ENCODE measurements around the gene BCAT1.
A peak's percentile ranks its signal among the peaks of the same experiment; 100 is the strongest.
"Not testable (repeated sequence)": the region's sequence is repeated elsewhere in the genome, so short reads cannot be mapped to it uniquely, and the experiment has no call there.

Gene BCAT1

DNA sequence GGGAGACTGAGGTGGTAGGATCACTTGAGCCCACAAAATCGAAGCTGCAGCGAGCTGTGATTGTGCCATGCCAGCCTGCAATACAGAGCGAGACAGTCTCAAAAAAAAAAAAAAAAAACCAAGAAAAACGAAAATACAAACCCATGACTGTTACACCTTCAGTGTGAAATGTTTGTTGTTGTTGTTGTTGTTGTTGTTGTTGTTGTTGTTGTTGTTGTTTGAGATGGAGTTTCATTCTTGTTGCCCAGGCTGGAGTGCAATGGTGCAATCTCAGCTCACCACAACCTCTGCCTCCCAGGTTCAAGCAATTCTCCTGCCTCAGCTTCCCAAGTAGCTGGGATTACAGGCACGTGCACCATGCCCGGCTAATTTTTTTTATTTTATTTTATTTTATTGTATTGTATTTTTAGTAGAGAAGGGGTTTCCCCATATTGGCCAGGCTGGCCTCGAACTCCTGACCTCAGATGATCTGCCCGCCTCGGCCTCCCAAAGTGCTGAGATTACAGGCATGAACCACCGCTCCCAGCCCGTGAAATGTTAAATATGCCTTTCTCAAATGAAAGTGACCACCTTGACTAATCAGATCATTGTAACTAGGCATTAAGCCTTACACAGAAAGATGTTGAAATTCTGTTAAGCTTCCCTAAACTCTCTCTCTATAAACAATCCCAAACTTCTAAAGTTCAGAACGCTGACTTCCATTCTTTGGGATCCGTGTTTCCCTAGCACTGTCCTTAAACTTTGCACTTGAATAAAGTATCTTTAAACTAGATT is 20.2 kb downstream of the BCAT1 start:
- not testable (repeated sequence) for DNase-seq (ENCODE audit: low read depth in 2 of 2)

DNA sequence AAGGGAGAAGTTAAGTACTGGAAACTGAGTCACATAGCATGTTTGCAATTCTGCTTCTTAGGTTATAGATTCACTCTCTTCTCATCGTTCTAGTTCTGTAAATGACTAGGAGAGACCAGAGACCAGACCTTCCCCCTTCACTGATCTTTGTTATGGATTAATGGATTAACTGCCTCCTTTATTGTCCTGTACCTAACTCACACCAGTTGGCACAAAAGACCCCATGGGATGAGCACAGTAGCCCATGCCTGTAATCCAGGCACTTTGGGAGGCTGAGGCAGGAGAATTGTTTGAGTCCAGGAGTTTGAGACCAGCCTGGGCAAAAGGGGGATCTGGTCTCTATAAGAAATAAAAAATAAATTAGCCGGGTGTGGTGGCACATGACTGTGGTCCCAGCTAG is 20.8 kb downstream of the BCAT1 start:
- DNase-seq (ENCODE audit: low read depth in 2 of 2): no peak

DNA sequence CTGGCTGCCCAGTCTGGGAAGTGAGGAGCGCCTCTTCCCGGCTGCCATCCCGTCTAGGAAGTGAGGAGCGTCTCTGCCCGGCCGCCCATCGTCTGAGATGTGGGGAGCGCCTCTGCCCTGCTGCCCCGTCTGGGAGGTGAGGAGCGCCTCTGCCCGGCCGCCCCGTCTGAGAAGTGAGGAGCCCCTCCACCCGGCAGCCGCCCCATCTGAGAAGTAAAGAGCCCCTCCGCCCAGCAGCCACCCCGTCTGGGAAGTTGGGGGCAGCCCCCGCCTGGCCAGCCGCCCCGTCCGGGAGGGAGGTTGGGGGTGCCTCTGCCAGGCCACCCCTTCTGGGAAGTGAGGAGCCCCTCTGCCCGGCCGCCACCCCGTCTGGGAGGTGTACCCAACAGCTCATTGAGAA is 22.8 kb downstream of the BCAT1 start:
- DNase-seq (ENCODE audit: low read depth in 2 of 2): not testable (repeated sequence)

DNA sequence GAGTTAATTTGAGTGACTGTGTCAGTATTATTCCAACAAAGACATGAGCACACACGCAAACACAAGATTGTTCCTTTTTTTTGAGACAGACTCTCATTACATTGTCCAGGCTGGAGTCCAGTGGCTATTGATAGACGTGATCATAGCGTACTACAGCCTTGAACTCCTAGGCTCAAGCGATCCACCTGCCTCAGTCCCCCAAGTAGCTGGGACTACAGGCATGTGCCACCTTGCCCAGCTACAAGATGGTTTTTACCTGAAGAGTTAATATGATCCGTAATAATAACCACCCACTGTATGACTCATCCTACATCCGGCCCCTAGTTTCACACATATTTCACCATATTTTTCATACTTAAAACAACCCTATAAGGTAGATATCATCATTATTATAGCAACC is 26.8 kb downstream of the BCAT1 start:
- no peak for DNase-seq (ENCODE audit: low read depth in 2 of 2)

DNA sequence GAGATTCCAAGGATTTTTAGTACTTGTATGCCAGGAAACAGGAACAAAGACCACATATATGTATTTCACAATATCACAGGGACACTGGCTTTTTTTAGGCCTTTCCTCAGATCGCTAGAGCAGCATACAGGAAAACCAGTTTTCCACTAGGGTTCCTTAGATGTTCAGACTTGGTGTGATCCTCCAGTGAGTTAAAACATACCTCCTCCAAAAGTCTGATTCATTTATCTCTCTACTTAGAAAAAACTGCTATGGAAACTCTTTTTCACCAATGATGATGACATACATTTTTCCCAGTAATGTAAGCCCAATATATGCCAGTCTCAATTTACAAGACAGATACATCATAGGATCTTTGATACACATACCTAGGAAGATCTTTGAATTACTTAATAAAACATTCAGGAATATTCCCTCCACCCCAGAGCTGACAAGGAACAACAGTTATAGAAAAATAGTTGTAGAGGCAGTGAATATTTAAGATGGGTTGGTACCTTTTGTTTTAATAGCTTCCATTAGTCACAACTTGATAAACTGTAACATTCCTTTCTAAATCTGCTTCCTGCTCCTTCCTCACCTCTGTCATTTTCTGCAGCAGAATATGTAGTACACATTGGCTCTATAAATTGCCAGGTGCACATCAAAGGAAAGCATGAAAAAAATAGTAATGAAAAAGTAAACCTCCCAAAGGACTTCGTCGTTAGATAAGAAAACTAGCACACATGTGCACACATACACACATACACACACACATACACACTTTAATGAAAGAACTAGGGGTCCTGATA is 27.5 kb downstream of the BCAT1 start:
- no peak for DNase-seq (ENCODE audit: low read depth in 2 of 2)

DNA sequence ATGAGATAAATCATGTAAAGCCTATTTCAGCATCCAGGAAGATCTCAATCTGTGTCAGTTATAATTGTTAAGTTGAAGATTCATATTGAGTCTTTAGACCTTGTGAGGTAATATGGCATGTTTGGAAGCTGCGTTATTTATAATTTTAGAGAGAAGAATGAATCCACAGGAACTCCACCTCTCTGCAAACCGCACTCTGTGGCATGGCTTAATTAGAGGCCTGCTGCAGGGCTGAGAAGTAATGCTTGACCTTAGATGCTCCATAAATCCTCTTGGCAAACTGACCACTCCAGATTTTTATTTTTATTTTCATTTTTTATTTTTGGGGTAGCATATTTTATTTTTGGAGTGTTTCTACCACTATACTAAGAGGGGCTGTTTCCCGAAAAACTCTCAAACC is 28.8 kb downstream of the BCAT1 start:
- DNase-seq (ENCODE audit: low read depth in 2 of 2): no peak

DNA sequence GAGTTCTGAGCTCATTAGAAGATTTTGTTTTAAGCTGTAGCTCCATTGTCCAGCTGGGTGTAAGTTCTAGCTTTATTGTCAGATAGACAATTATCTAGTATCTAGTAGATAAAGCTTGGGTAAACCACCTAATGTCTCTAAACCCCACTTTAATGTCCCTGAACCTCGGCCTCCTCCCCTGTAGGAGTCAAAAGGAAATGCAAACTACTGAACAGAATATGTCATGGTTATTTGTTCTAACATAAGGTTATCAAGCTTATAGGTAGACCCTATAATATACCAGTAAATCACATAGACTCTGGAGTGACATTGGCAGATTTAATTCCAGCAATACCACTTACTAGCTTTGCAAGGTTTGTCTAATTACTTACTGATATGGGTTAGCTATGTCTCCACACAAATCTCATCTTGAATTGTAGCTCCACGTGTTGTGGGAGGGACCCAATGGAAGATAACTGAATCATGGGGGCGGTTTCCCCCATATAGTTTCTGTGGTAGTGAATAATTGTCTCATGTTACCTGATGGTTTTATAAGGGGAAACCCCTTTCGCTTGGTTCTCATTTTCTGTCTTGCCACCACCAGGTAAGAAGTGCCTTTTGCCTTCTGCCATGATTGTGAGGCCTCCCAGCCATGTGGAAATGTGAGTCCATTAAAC is 29.4 kb downstream of the BCAT1 start:
- peak; percentile 8 to 39 for DNase-seq (ENCODE audit: low read depth in 2 of 2)

DNA sequence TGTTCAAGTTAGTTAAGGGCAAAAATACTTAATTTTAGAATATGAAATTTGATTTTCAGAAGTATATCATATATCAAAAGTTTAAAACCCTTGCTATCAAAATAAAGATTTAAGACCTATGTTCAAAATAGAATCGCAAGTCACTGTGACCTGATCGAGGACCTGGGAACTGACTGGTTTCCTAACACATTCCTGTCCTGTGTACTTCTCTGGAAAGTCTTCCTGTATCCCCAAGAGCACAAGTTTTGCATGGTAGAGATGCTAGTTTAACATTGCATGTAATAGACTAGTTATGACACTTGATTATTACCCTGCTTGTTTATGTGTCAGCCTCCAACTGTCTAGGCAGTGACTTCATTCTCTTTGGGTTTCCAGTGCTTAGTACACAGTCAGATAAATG is 30.3 kb downstream of the BCAT1 start:
- no peak for DNase-seq (ENCODE audit: low read depth in 2 of 2)

DNA sequence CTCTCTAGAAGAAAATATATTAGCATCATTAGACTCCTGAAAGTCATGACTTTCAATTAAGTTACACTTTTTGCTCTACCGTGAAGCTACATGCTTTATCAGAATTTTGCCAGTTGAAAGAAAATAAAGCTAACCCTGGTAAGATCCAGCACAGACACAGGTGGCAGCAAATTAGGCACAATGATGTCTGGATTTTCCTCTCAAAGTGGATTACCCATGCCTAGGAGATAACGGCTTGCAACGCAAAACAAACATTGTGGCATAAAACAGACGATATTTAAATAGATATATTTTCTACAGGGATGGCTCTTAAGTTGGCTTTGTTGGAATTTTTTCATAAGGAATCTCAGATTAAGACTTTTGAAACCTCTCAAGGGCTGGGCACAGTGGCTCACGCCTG is 33.4 kb downstream of the BCAT1 start:
- no peak for DNase-seq (ENCODE audit: low read depth in 2 of 2)

DNA sequence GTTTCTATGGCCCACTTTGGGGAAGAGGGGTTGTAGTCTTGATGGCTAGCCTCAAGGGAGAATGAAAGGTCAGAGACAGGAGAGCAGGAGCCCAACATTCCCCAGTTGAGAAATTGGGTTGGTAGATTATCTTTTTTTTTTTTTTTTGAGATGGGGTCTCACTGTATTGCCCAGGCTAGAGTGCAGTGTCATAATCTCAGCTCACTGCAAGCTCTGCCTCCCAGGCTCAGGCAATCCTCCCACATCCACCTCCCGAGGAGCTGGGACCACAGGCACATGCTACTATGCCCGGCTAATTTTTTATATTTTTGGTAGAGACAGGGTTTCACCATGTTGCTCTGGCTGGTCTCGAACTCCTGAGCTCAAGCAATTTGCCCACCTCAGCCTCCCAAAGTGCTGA is 34.9 kb downstream of the BCAT1 start:
- DNase-seq (ENCODE audit: low read depth in 2 of 2): no peak

DNA sequence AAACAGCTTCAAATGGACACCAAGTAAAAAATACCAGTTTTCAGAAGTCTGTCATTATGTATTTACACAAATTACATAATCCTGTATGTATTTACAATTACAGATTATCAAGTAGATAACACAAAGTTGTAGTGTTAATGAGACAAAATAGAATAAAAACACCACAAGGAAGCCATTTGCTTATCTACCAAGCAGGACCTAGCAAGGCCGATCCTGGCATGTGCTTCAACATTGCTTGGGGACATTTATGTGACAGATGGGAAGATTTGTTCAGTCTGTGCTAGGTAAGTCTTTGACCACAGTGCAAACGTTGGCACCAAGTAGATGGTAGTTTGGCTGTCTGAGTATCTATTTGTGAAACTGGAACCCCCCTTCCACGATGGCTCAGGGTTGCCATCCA is 35.8 kb downstream of the BCAT1 start:
- DNase-seq (ENCODE audit: low read depth in 2 of 2): no peak

DNA sequence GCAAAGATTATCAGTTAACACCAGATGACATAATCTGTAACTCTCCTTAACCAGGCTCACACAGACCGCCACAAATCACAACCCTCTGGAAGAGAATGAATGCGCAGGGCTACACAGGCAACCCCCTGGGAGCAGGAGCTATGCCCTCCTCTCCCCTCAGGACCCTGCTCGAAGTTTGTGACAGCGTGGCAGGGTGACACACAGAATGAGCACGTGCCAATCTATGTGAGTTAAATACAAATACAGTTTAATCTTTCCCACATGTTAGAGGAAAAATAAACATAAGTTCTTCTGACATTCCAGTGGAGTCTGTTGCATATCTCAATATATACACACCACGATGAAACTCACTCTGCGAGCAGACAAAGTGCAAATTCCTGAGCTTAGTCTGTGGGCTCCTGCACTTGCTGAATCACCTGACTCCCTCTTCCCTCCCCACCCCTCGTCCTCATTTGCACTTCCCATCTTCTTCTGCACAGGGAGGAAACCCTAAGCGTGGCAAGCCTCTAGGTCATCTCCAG is 37.6 kb downstream of the BCAT1 start:
- DNase-seq (ENCODE audit: low read depth in 2 of 2): no peak

DNA sequence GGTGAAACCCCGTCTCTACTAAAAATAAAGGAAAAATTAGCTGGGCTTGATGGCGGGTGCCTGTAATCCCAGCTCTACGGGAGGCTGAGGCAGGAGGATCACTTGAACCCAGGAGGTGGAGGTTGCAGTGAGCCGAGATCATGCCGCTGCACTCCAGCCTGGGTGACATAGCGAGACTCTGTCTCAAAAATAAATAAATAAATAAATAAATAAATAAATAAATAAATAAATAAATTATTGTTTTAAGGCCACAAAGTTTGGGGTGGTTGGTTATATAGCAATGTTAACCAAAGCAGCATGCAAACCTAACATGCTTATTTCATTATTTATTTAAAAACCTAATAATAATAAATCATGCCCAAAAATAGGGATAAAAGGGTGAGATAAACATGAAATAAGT is 38.7 kb downstream of the BCAT1 start:
- DNase-seq (ENCODE audit: low read depth in 2 of 2): not testable (repeated sequence)

DNA sequence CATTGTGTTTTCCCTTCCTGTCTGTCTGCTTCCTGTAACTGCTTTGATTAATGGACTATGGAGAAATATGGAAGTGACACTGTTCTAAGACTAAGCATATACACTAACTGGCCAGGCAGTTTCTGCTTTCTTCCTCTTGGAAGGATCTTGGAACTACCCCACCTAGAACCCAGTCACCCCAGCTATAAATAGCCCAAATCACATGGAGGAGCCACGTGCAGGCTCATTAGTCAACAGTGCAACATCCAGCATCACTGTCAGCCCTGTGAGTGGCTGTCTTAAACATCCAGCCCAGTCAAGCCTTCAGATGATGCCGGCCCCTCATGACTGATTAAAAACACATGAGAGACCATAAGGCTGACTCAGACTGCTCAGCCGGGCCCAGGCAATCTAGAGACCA is 39.2 kb downstream of the BCAT1 start:
- DNase-seq (ENCODE audit: low read depth in 2 of 2): no peak

DNA sequence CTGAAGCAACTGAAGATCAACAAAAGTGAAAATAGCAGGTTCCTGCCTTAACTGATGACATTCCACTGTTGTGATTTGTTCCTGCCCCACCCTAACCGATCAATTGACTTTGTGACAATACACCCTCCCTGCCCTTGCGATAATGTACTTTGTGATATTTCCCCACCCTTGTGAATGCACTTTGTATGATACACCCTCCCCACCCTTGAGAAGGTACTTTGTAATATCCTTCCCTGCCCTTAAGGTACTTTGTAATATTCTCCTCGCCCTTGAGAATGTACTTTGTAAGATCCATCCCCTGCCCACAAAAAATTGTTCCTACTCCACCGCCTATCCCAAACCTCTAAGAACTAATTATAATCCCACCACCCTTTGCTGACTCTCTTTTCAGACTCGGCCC is 41.4 kb downstream of the BCAT1 start:
- DNase-seq (ENCODE audit: low read depth in 2 of 2): no peak

DNA sequence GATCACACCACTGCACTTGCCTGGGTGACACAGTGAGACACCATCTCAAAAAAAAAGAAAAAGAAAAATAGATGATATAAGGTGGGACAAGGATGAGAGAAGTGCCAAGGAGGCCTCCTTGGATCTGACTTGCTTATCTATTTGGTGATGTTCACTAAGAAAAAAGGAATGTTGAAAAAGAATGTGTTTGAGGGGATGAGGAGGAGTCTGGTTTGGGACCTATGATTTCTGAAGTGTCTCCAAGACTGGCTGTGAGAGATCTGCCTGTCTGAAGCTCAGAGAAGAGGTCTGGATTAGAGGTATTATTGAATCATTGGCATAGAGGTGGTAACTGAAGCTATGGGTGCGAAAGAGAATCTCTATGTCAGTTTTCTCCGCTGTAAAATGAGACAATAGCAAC is 42.8 kb downstream of the BCAT1 start:
- DNase-seq (ENCODE audit: low read depth in 2 of 2): no peak

DNA sequence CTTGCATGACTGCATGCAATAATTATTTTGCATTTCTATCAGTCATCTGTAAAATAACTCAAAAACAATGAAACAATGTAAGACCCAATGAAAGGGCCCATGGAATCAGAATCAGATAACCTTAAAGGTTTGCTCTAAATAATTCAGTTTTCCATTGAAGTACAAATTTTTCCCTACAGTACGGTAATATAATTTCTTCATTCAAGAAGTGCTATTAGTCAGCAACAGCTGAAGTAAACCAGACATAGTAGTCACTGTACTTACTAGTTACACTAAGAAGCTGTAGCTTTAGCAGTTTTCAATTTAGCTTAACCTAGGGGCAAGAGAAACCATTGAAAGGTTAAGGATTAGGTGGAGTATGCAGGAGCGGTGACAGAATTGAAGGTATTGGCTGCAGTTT is 43.5 kb downstream of the BCAT1 start:
- DNase-seq (ENCODE audit: low read depth in 2 of 2): no peak

DNA sequence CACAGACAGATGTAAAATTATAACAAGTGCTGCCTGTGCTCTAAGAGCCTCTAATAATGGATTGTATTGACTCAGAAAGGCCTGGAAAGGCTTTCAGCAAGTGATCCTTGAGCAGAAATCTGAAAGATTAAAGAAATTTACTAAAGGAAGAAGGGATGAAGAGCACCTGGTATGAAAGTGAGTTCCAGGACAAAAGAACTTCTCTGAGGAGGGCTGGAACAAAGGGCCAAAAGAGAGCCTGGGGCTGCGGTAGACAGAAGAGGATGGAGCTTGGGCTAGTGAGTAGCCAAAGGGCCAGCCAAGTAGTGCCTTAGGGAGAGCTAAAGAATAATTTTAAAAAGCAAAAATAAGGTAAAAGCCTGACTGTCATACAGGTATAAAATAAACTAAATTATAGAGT is 44.0 kb downstream of the BCAT1 start:
- DNase-seq (ENCODE audit: low read depth in 2 of 2): no peak

DNA sequence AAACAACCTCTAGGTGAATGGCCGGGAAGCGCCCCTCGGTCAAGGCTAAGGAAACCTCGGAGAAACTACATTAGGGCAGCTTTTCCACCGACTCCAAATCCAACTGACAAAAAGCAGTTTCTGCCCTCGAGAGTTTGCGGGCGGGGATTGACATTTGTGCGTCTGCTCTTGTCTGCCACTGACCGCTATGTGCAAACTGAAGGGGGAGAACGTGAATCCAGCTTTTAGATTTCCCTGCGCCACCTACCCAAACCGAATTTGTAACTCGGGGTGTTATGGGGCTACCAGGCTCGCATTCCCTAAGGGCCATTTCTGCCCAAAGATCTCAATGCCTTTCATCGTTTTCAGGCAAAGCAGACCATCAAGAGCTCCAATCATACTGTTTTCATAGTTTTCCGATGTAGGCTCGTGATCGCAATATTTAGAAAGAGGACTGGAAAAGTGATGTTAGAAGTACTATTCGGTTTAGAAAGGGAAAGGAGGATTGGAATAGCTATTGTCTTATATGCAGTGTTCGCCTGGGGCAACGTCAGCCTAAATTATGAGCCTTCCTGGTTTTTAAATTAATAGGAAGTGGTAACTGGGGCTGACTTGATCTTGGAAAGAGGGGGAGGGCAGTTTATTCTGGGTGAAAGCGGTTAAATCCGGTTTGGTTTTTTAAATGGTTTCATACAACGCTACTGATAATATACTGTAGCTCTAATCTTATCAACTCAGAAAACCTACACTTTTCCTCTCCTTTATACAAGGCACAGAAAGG is 45.4 kb downstream of the BCAT1 start:
- DNase-seq (ENCODE audit: low read depth in 2 of 2): no peak

DNA sequence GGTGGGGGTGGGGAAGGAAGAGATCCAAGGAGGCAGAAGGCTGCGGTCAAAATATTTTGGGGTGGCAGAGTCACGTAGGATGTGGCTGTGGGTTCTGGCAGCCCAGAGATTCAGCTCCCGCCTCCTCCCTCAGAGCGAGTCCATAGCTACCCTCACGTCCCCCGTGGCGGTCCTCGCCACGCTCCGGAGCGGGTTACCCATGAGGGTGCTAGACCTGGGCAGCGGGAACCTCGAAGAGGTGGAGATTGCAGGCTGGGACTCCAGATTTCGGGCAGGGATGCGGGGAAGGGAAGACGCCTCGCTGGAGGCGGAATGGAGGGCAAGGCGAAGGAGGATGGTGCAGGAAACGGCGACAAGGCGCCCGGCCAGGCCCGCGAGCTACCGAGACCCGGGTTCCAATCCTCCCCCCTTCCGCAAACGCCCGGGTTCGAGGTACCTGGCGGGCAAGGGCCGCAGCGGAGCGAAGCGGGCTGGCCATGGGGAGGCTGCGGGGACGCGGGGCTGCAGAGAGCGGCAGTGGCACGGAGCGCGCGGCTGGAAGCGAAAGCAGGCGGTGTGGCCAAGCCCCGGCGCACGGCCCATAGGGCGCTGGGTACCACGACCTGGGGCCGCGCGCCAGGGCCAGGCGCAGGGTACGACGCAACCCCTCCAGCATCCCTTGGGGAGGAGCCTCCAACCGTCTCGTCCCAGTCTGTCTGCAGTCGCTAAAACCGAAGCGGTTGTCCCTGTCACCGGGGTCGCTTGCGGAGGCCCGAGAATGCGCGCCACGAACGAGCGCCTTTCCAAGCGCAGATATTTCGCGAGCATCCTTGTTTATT is 46.2 kb downstream of the BCAT1 start:
- peak in 1 of 2 donors; percentile 6 for DNase-seq (ENCODE audit: low read depth in 2 of 2)
